HepG2 (cell line): ENCODE results near the gene PEX19. TPM values are rescaled to one million over a fixed set of nuclear protein-coding genes. Genes with fewer than 3 reads are reported as not detected.

Source experiments
- KDM2A ChIP-seq: sonication (generic); formaldehyde crosslinking; IDR thresholded peaks from 2 replicates; pipeline ENCODE4 v1.4.0; 2020; ENCODE audit warnings: low read depth, missing genetic modification reagents, borderline replicate concordance
- RARA ChIP-seq: IDR thresholded peaks from 2 replicates; pipeline ENCODE4 v1.6.1; 2016; ENCODE audit warnings: missing genetic modification reagents, missing compliant biosample characterization
- TARDBP ChIP-seq: sonication (generic); formaldehyde crosslinking; IDR thresholded peaks from 2 replicates; pipeline ENCODE4 v1.8.0; 2022; ENCODE audit warnings: mild to moderate bottlenecking, missing genetic modification reagents
- ZBTB43 ChIP-seq: sonication (generic); formaldehyde crosslinking; conservative IDR thresholded peaks from 2 replicates; pipeline ENCODE4 v1.4.0; 2020; ENCODE audit warnings: missing genetic modification reagents
- ZHX2 ChIP-seq, 2 experiments: sonication (generic) in 1 of 2; formaldehyde crosslinking in 1 of 2; IDR thresholded peaks; 2 replicates each; pipeline versions ENCODE4 v1.6.1 to v1.9.0; 2014 to 2022; ENCODE audit warnings: antibody characterized with exemption in 1 of 2, borderline replicate concordance in 1 of 2, inconsistent platforms in 1 of 2, low read depth in 1 of 2, missing genetic modification reagents in 1 of 2
- polyA plus RNA-seq, 8 experiments: library from polyadenylated mRNA; depleted of rRNA in 3 of 8; stranded (reverse) in 7 of 8; unstranded in 1 of 8; fragments of >200 nt; fragmentation: Illumina TruSeq in 4 of 8; extraction: Trizol in 4 of 8; gene quantifications; 2 replicates each; pipeline versions ENCODE4 v1.2.1 to v1.2.3, GENCODE V29; 2011 to 2016; ENCODE audit warnings: low read depth in 4 of 8, missing spikeins in 1 of 8, mixed read lengths in 1 of 8; ENCODE audit not compliant: insufficient read depth in 1 of 8
- total RNA-seq, 5 experiments: library from RNA; depleted of rRNA; stranded (reverse); fragments of >200 nt; fragmentation: Illumina TruSeq; extraction: Trizol; gene quantifications; 2 replicates each; pipeline ENCODE4 v1.2.3, GENCODE V29; 2016; ENCODE audit warnings: low read depth in 1 of 5

PEX19 gene
- total and polyA plus RNA-seq, 2 of the 13 experiments (the other 11 are each of a cell fraction or from before 2014, with no cell fraction given) = 47.0 to 51.8 TPM

- TF ChIP-seq ZHX2 (IDR thresholded peaks at IDR 0.05; ENCODE audit: low read depth) (no peak), ZHX2 (CRISPR knock-in tag; IDR thresholded peaks at IDR 0.05; ENCODE audit: borderline replicate concordance) (no peak), ZBTB43 (CRISPR knock-in tag) (no peak), RARA (CRISPR knock-in tag) (no peak), KDM2A (CRISPR knock-in tag) (no peak), TARDBP (CRISPR knock-in tag) (no peak)
These were observed 27.4 kb downstream of the PEX19 start (continued) for GRCh38 chr1:160257411-160258015.
